22Rv1 (cell line): Measurements from ENCODE around the gene SCG5.

Experiments
- H3K27ac ChIP-seq: fragments of 450-650 bp; 2 replicates; pipeline ENCODE4 v1.5.1; 2017
- ZFX ChIP-seq: fragments of 450-650 bp; IDR thresholded peaks from 2 replicates; pipeline ENCODE4 v1.6.1; 2017; ENCODE audit warnings: antibody characterized with exemption, borderline replicate concordance
- TF ChIP-seq, protein P1 (sequence below): fragments of 450-650 bp; IDR thresholded peaks from 2 replicates; pipeline ENCODE4 v1.5.1; 2017; ENCODE audit warnings: mild to moderate bottlenecking

SCG5 gene

DNA sequence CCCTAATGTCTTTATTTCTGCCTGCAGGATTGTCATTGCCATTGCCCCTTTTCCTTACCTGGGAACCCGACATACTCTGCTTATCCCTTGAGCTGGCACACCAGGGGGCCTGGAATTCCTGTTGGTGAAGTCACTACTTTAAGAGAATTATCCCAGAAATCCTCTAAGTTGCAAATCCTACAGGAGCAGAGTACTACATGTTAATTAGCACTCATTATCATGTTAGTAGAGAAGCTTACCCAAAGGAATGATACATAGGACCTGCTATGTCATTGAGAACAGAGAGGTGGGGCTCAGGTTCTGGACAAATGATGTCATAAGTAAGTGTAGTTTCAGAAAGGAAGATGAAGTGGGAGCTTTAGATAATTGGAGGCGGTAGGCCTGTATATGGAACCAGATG lies 27.4 kb downstream of the SCG5 start:
- TF ChIP-seq, protein P1, sequence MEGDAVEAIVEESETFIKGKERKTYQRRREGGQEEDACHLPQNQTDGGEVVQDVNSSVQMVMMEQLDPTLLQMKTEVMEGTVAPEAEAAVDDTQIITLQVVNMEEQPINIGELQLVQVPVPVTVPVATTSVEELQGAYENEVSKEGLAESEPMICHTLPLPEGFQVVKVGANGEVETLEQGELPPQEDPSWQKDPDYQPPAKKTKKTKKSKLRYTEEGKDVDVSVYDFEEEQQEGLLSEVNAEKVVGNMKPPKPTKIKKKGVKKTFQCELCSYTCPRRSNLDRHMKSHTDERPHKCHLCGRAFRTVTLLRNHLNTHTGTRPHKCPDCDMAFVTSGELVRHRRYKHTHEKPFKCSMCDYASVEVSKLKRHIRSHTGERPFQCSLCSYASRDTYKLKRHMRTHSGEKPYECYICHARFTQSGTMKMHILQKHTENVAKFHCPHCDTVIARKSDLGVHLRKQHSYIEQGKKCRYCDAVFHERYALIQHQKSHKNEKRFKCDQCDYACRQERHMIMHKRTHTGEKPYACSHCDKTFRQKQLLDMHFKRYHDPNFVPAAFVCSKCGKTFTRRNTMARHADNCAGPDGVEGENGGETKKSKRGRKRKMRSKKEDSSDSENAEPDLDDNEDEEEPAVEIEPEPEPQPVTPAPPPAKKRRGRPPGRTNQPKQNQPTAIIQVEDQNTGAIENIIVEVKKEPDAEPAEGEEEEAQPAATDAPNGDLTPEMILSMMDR, result no peak
- no peak for TF ChIP-seq ZFX
- H3K27ac ChIP-seq, result no peak overlapping the region

DNA sequence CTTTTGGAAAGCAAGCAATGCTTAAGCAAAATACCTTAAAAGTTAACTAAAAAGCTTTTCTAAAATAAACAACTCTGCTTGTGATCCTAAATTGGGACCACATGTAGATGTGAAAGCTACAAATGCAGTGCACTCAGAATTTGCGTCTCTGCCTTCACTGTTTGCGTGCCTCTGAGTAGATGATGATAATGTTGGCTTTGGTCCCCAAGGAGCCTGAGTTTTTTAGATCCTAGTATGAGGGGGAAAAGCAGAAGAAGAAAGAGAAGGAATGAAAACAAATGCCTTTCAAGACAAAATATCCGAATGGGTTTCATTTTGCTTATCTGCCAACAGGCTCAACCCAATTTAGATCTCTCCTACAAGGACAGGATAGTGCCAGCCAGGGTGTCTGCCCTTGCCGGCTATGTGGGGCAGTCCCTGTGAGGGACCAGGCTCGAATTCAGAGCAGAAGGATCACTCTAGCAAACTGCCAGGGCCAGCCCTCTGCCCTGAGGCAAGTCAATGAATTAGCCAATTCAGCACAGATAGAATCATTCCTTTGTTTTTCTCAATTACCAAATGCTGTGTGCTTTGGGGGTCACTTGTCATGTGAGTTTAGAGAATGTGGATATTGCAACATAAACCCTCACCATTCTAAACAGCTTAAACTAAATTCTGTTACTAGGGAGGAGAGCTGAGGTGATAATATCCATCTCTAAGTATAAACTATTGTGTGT lies 28.5 kb downstream of the SCG5 start:
- no peak overlapping the region for H3K27ac ChIP-seq
- no peak for TF ChIP-seq ZFX
- TF ChIP-seq, protein P1, result no peak

DNA sequence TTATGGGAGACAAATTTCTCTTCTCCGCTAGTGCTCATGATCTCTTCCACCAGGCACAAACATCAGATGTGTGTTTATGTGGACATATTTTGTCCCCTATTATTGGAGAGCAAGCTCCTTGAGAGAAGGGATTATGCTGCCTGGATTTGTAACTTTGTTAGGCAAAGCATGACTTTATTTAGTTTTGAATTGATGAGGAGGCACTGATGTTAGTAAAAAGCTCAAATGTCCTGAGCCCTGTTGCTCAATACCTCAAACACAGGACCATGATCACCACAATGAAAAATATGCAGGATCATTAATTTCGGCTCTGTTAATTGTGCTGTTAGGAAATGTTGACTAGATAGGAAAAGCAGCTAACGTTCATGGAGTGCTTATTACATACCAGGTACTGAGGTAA lies 29.1 kb downstream of the SCG5 start:
- H3K27ac ChIP-seq, result no peak overlapping the region
- TF ChIP-seq ZFX, result no peak

DNA sequence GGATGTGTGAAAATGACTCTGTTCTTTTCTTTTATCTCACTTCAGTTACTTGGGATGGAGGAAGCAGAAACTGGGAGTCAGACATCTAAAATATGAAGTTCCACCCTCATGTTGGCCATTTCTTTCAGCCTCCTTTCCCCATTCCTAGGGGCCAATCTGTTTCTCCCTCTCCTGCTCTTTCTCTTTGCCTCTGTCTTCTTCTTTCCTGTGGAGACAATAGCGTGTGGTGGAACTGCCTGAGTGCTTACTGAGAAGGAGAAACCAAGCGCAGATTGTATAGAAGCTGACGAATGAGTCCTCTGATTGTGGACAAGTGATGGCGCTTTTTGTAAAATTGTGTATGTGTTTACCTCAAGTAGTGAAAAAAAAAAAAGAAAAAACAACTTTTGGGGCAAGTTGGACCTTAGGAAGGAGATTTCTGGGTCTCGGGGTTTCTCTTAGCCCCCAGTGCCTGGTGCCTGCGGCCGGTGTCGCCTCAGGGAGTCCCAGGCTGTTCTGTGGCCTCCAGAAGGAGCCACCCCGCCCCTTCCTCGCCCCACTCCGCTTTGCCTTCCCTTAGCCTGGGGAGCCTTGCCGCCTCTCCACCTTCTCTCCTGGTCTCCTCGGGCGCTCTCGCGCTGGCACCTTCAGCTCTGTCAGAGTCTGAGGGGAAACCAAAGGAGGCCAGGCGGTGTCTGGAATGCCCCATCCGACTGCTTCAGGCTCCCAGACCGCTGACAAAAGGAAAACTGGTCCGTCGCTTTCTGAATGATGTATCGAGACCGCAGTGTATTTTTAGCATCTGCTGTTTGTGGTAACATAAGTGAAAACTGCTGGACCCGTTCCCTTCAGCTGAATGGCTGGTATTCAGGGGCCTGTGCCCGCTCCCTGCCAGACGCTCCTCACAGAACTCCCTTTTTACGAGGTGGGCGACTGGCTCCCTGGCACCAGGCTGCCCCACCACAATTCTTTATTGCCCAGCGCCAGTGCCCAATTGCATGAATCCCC lies 30.1 kb downstream of the SCG5 start:
- no peak overlapping the region for H3K27ac ChIP-seq
- TF ChIP-seq, protein P1, result no peak
- no peak for TF ChIP-seq ZFX

DNA sequence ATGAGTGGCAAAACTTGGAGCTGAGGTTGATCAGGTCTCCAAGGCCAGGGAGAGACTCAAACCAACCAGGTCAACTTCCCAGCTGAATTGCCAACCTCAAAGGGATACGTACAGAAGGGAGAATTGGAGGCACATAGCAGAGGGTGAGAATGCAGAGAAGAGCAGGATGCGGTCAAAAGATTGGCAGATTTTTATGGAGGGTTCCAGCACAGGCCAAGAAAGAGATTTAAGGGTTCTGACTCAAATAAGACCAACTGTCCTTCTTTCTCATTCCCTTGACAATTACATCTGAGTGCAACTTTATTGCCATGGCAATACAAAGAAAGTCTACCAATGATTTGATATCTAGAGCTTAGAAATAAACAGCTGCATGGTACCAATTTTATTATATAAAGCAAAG lies 33.2 kb downstream of the SCG5 start:
- no peak for TF ChIP-seq ZFX
- TF ChIP-seq, protein P1, result no peak
- no peak overlapping the region for H3K27ac ChIP-seq

DNA sequence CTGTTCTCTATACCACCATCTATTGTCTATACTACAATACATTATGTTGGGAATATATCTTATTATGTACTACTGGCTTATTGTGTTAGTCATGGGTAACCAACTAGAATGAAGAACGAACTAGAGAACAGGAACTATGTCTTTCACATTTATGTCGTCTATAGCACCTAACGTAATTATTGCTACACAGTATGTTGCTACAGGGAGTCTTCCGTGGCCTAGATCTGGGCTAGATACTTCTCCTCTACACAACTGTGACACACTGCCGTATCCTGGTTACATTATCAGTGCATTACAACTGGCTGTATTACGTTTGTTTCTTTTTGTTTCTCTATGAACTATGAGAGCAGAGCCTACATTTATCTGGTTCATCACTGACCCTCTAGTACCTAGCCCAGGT lies 34.0 kb downstream of the SCG5 start:
- TF ChIP-seq ZFX, result no peak
- TF ChIP-seq, protein P1, result no peak
- no peak overlapping the region for H3K27ac ChIP-seq

DNA sequence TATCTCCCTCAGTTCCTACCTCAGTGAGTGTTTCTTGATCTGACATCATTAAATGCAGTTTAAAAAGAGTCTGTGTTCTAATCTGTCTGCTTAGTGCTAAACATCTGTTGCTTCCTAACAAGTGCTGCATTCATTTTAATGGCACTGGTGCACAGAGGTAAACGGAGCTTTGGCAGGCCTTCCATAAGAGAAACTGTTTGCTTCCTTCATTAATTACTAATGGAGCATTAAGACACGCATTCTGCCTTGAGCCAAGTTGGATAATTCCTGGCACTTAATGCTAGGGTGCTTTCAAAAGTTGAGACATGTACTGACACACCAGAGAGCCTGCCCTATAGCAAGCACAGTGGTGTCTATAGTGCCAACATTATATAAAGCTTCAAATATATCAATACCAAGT lies 34.7 kb downstream of the SCG5 start:
- H3K27ac ChIP-seq, result peak overlapping the region; percentile 67
- TF ChIP-seq ZFX, result no peak
- TF ChIP-seq, protein P1, result no peak
